OCI-LY7 (cell line): ENCODE data around the gene ZFYVE26. TPM values are rescaled to one million over a fixed set of nuclear protein-coding genes. Genes with fewer than 3 reads are reported as not detected.

ENCODE experiments used
- BruUV-seq: library from RNA; stranded (reverse); fragments of 400-500 nt; replicated peaks from 2 replicates; lab custom pipeline; 2021; lab: Mats Ljungman, UMichigan
- CTCF ChIA-PET: fragments of 300-600 bp; sonication (Branson Sonifier 250); formaldehyde crosslinking; loops from one replicate; lab custom pipeline; 2022; ENCODE audit warnings: antibody characterized with exemption; ENCODE audit not compliant: unreplicated experiment; lab: Charles Lee
- POLR2A ChIA-PET: fragments of 300-600 bp; sonication (Branson Sonifier 250); formaldehyde crosslinking; loops from one replicate; lab custom pipeline; 2022; ENCODE audit warnings: antibody characterized with exemption; lab: Charles Lee
- DNase-seq: peaks from one replicate; pipeline ENCODE4 v3.0.0-alpha.2; 2015; ENCODE audit warnings: low spot score
- H2AFZ ChIP-seq: fragments of 200-600 bp; sonication (generic), shearing (Covaris generic); 2 replicates; pipeline ENCODE4 v1.6.1; 2014; ENCODE audit warnings: mild to moderate bottlenecking, antibody characterized with exemption, low read length, moderate library complexity
- H3K27ac ChIP-seq: fragments of 200-600 bp; sonication (generic); 2 replicates; pipeline ENCODE4 v1.5.1; 2014; ENCODE audit warnings: mixed run types, low read depth, mild to moderate bottlenecking, moderate library complexity, low read length, inconsistent platforms; ENCODE audit not compliant: poor library complexity, severe bottlenecking
- H3K36me3 ChIP-seq: fragments of 200-600 bp; sonication (generic); 2 replicates; pipeline ENCODE4 v1.6.1; 2014; ENCODE audit warnings: mild to moderate bottlenecking, antibody characterized with exemption, low read length, moderate library complexity, mixed read lengths; ENCODE audit not compliant: insufficient read depth
- H3K4me1 ChIP-seq: fragments of 200-600 bp; sonication (generic); 2 replicates; pipeline ENCODE4 v1.5.1; 2014; ENCODE audit warnings: mild to moderate bottlenecking, low read length; ENCODE audit not compliant: insufficient read depth, poor library complexity, severe bottlenecking
- H3K4me2 ChIP-seq: fragments of 200-600 bp; sonication (generic); 2 replicates; pipeline ENCODE4 v1.6.1; 2014; ENCODE audit warnings: mild to moderate bottlenecking, low read length
- H3K4me3 ChIP-seq: fragments of 200-600 bp; sonication (generic); 2 replicates; pipeline ENCODE4 v1.5.1; 2014; ENCODE audit warnings: mild to moderate bottlenecking, low read depth, low read length; ENCODE audit not compliant: poor library complexity, severe bottlenecking
- H3K79me2 ChIP-seq: fragments of 200-600 bp; sonication (generic); 2 replicates; pipeline ENCODE4 v1.6.1; 2016; ENCODE audit warnings: low read depth, mild to moderate bottlenecking, low read length, moderate library complexity, mixed read lengths; ENCODE audit not compliant: insufficient read depth
- H3K9me2 ChIP-seq: fragments of 200-600 bp; sonication (generic); 2 replicates; pipeline ENCODE4 v1.6.1; 2016; ENCODE audit warnings: mild to moderate bottlenecking, low read length, mixed read lengths; ENCODE audit not compliant: insufficient read depth
- H3K9me3 ChIP-seq: fragments of 200-600 bp; sonication (generic); 2 replicates; pipeline ENCODE4 v1.6.1; 2014; ENCODE audit warnings: mild to moderate bottlenecking, mixed run types, low read length, mixed read lengths
- H4K20me1 ChIP-seq: fragments of 200-600 bp; sonication (generic); 2 replicates; pipeline ENCODE4 v1.6.1; 2014; ENCODE audit warnings: mild to moderate bottlenecking, antibody characterized with exemption, low read length, moderate library complexity, mixed read lengths; ENCODE audit not compliant: insufficient read depth
- EZH2phosphoT487 ChIP-seq: fragments of 200-600 bp; sonication (generic); IDR thresholded peaks from 2 replicates; pipeline ENCODE4 v1.6.1; 2018; ENCODE audit warnings: low read depth, borderline replicate concordance, mild to moderate bottlenecking, mixed run types, antibody characterized with exemption, low read length, moderate library complexity, mixed read lengths
- intact Hi-C: fragments of 100-400 bp; cut with micrococcal nuclease; formaldehyde crosslinking; loops from one replicate; pipeline ENCODE4 v1.10.0; 2022; ENCODE audit not compliant: unreplicated experiment
- total RNA-seq, 2 experiments: library from RNA; depleted of rRNA in 1 of 2; stranded (reverse); fragments of >200 nt in 1 of 2; shearing (Covaris generic) in 1 of 2; gene quantifications; 2 replicates each; pipeline ENCODE4 v1.2.3, GENCODE V29; 2014 to 2022
- TF ChIP-seq, protein P1 (sequence below): fragments of 200-600 bp; sonication (generic); conservative IDR thresholded peaks from 2 replicates; pipeline ENCODE4 v1.5.1; 2014; ENCODE audit warnings: mild to moderate bottlenecking, antibody characterized with exemption, low read length, moderate library complexity, mixed read lengths

ZFYVE26 gene
- total RNA-seq, 2 experiments from 2014 or later, result 12.0 to 22.8 TPM

DNA sequence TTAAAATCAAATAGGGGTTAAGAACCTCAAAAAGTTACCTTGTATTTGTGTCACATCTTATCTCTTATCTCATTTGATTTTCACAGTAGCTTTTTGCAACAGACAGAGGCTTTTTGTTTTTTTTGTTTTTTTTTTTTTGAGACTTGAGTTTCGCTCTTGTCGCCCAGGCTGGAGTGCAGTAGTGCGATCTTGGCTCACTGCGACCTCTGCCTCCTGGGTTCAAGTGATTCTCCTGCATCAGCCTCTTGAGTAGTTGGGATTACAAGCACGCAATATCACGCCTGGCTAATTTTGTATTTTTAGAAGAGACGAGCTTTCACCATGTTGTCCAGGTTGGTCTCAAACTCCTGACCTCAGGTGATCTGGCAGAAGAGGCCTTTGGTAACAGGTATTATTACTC is 89.0 kb downstream of the ZFYVE26 start:
- CTCF ChIA-PET, result no interaction called here
- no peak for DNase-seq
- TF ChIP-seq, protein P1, sequence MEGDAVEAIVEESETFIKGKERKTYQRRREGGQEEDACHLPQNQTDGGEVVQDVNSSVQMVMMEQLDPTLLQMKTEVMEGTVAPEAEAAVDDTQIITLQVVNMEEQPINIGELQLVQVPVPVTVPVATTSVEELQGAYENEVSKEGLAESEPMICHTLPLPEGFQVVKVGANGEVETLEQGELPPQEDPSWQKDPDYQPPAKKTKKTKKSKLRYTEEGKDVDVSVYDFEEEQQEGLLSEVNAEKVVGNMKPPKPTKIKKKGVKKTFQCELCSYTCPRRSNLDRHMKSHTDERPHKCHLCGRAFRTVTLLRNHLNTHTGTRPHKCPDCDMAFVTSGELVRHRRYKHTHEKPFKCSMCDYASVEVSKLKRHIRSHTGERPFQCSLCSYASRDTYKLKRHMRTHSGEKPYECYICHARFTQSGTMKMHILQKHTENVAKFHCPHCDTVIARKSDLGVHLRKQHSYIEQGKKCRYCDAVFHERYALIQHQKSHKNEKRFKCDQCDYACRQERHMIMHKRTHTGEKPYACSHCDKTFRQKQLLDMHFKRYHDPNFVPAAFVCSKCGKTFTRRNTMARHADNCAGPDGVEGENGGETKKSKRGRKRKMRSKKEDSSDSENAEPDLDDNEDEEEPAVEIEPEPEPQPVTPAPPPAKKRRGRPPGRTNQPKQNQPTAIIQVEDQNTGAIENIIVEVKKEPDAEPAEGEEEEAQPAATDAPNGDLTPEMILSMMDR, result no peak
- TF ChIP-seq EZH2phosphoT487, result no peak
- H3K4me1 ChIP-seq, result no peaks in the 10 kb centered on the region
- POLR2A ChIA-PET, result no interaction called here
- H4K20me1 ChIP-seq, result no peaks in the 10 kb centered on the region
- H3K36me3 ChIP-seq, result no peaks in the 10 kb centered on the region
- no peaks in the 10 kb centered on the region for H3K9me2 ChIP-seq
- intact Hi-C loops, result no loop called here
- no peak overlapping the region for H3K27ac ChIP-seq
- H3K79me2 ChIP-seq, result no peaks in the 10 kb centered on the region
- no peak overlapping the region for H3K4me3 ChIP-seq
- no peak overlapping the region for H3K4me2 ChIP-seq
- no peaks in the 10 kb centered on the region for H3K9me3 ChIP-seq
- BruUV-seq, result no TSS peak
- H2AFZ ChIP-seq, result no peak overlapping the region

DNA sequence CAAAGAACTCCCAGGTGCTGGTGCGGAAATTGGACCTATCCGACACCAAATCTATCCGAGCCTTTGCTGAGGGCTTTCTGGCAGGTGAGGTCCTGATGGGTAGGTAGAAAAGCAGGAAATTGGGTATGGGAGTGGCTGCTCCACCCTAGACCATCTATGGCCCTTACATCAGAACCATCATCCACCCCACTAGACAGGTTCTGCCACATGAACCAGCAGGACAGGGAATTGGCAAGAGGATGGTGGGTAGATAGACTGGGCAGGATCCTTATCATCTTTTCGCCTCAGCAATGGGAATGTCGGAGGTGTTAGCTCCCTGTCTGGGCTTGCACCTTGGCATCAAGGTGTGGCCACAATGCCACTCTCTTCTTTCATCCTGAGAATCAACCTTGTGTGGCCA is 91.2 kb downstream of the ZFYVE26 start:
- intact Hi-C loops, result no loop called here
- TF ChIP-seq EZH2phosphoT487, result no peak
- TF ChIP-seq, protein P1, result no peak
- CTCF ChIA-PET, result no interaction called here
- Histone ChIP-seq H3K36me3 (no peaks in the 10 kb centered on the region), H2AFZ (no peak overlapping the region), H3K4me1 (no peaks in the 10 kb centered on the region), H4K20me1 (no peaks in the 10 kb centered on the region), H3K9me2 (no peaks in the 10 kb centered on the region), H3K9me3 (no peaks in the 10 kb centered on the region), H3K4me3 (no peak overlapping the region), H3K27ac (no peak overlapping the region), H3K4me2 (no peak overlapping the region), H3K79me2 (no peaks in the 10 kb centered on the region)
- no TSS peak for BruUV-seq
- DNase-seq, result no peak
- POLR2A ChIA-PET, result no interaction called here

DNA sequence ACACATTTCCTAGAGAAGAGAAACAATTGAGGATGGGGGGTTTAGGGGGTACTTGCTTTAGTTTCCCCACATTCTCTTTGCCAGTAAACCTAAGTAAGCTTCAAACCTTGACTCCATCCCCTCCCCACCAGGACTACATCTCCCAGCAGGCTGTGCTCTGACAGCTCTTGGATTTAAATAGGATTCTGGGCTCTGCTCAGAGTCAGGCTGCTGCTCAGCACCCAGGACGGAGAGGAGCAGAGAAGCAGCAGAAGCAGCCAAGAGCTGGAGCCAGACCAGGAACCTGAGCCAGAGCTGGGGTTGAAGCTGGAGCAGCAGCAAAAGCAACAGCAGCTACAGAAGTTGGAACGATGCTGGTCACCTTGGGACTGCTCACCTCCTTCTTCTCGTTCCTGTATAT is 94.1 kb downstream of the ZFYVE26 start:
- ChIA-PET POLR2A (interaction anchor here (0.8 to 1.9 kb wide), 3 partner anchors 9 to 26 kb away, joined by 4 to 7 read pairs (median 6); no protein-coding TSS in a partner anchor), CTCF (no interaction called here)

More for the DNA sequence above, 94.1 kb downstream of the ZFYVE26 start:
- no peak for DNase-seq
- H3K4me3 ChIP-seq, result no peak overlapping the region
- no peaks in the 10 kb centered on the region for H3K36me3 ChIP-seq
- H3K9me2 ChIP-seq, result no peaks in the 10 kb centered on the region
- H2AFZ ChIP-seq, result no peak overlapping the region
- no peaks in the 10 kb centered on the region for H3K4me1 ChIP-seq
- no peaks in the 10 kb centered on the region for H4K20me1 ChIP-seq
- BruUV-seq, result no TSS peak
- no peaks in the 10 kb centered on the region for H3K9me3 ChIP-seq
- no peaks in the 10 kb centered on the region for H3K79me2 ChIP-seq
- no peak overlapping the region for H3K4me2 ChIP-seq
- intact Hi-C loops, result no loop called here
- H3K27ac ChIP-seq, result no peak overlapping the region
- TF ChIP-seq, protein P1, result no peak
- no peak for TF ChIP-seq EZH2phosphoT487
